Measurements from ENCODE around the gene ZFYVE28.

ZFYVE28 gene

DNA sequence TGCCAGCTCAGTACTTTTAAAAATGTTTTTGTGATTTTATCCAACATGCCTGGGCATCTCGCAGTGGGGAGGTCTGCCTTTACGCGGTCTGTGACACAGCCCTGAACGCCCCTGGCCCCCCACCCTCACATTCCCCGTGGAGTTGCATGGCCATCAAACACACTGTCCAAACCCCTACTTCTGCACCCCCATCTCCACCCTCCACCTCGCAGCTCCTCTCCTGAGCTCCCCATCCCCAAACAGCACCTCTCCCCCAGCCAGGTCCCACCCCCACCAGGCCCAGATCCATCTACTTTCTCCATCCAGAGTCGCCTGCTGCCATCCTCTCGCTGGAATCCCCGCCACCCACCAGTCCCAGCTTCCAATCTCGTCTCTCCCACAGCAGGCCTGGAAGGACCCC, 9.5 kb downstream of the ZFYVE28 start:
- DNase-seq: no peak

DNA sequence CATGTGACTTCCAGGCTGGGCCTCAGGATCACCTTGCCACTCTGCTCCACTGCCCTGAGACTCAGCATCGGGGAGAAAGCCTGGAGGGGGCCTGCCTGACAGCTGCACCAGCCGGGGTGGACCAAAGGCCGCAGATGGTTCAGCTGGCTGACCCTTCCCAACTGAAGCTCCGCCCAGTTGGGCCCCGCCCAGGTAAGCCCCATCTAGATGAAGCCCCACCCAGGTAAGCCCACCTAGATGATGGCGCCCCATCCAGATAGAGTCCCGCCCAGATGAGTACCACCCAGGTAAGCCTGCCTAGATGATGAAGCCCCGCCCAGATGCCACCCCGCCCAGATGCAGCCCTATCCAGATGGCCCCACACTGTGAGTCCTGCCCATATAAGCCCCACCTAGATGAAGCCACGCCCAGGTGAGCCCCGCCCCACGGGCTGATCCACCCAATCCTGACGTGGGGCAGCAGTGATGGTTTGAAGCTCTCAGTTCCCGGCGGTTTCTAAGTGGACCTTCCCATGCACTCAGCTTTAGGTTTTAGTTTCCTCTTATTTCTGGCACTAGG, 10.0 kb downstream of the ZFYVE28 start:
- no peak for DNase-seq

DNA sequence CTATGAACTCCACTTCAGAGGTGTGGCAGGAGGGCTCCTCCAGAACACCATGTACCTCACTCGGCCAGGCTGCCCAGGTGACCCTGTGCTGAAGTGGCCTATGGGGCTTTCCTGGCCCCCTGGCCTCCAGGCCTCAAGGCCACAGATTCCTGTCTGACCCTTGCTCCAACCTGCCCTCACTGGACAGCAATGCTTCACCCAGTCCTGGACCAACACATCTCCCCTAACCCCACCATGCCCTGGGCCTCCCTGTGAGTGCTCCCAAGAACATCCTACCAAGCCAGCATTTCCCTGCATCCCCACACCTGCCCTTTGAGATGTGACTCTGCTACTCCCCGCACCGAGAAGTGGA, 10.5 kb downstream of the ZFYVE28 start:
- DNase-seq: no peak

DNA sequence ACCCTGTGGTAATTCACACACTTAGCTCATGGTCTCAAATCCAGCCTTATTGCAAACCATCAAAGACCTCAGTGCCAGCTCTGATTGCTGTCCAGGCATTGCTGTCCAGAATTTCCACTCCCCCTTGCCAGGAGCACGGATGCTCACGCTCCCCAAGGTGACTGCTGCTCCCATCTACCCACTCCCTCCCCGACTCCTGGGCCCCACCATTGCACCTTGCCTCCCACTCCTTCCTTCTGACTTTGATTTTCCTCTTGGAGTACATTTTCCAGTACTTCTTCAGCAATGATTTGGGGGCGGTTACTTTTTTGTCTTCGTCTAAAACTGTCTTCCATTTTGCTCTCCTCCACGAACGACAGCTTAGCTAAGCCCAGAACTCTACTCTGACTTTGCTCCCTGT, 11.5 kb downstream of the ZFYVE28 start:
- no peak for DNase-seq

DNA sequence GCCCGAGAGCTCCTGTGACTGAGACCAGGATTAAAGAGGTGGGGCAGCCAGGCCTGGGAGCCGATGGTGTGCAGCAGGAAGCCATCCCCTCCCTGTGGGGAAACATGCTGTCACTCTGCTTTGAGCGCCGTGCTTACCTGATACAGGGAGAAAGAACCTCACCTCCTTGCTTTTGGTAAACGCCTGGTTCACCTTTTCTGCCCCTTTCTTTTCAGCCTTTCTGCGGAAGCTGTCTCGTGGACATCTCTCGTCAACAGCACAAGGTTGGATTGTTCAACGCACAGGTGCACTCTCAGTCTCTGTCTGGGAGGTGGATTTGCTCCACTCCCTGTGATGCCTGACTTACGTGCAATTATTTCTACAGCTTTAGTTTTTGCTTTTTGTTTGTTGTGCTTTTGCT, 12.0 kb downstream of the ZFYVE28 start:
- DNase-seq: no peak

DNA sequence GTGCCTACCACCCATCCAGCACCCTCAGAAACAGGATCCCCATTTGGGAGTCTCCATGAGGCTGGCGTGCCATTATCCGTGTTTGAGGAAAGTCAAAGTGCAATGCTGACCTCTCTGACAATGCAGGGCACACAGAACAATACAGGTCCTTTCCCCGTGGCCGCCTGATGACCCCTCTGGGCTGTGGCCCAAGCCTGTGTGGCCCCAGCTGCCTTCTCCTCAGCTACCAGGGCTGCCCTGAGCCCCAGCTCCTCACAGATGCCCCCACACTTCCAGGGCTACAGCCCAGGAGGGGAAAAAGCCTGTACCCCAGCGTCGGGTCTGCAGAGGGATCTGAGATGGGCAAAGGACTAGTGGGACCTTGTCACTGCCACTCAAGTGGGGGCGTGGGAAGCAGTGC, 15.5 kb downstream of the ZFYVE28 start:
- DNase-seq: no peak

DNA sequence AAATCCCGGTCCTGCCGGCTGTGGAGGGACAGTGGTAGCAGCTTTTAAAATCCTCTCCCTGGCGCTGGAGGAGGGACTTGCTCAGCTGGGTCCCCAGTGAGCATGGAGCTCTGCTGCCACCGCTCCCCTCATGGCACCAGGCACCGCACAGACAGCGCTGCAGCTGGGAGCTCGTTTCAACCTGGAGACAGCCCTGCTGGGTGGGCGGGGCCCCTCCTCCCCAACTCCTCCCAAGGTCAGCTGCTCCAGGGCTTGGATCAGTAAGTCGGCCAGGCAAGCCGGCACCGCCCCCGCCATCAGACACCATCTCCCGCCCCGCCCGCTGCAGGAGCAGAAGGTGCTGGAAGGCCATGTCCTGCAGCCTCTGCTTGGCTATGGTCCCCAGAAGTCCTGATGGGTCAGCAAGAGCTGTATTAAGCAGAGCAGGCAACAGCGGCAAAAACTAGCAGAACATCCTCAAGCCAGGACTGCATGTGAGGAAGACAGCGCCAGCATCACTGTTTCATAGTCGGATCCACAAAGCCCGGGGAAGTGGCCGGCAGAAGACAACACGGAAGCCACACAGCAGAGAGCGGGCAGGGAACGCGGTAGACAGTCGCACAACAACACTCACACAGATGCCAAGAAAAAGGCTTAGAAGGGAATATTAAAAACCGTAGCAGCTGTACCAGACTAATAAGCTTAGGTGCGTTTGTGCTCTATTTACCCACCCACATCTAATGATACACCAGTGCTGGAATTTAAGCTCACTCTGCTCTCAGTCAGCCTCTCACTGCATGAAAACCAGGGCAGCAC, 16.2 kb downstream of the ZFYVE28 start:
- peak in 1 of 2 experiments; percentile 16 for DNase-seq

DNA sequence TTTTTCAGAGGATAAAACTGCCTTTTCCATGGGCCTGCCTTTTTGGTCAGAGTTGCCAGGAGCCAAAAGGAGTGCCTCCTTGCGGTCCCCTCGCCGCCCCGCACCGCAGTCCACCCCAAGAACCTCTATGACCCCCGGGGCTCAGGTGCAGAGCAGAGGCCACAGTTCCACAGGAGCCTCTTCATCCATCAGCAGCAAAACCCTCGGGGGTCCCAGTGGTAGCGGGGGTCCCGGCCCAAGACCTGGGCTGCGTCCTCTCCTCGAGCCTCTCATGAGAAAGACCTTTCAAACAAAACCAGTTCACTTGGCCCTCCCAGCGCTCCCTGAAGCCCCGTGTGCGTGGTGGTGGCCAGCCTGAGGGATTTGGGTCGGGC, 16.8 kb downstream of the ZFYVE28 start:
- DNase-seq: no peak

DNA sequence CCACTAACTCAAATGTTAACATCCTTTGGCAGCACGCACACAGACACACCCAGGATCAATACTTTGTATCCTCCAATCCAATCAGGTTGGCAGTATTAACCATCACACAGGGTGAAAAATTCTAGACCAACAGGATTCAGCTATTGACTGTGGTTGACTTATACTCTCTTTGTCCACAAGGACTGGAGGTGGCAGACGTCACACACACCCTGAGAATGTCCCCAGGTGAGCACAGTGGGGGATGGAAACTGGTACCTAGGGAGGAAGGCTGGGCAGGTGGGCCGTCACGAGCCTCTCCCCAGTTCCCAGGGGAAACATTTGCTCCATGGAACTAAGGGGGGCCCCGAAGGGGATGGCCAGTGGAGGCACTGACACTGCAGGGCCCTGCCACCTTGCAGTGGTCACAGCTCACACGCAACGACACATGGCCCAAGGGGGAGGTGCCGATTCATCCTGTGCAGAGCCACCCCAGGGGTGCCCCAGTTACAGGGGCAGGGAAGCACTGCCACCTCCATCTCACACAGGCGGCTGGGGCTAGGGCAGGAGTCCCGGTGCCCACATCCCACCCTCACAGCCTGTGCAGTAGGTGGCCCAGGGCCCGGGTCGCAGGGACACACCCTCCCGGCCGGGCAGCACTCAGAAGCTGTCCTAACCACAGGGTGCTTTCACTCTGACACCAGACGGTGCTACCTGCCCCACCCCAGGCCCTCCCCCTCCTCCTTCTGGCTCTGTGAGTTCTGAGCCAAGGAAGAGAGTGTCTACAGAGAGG, 17.4 kb downstream of the ZFYVE28 start:
- DNase-seq: no peak

DNA sequence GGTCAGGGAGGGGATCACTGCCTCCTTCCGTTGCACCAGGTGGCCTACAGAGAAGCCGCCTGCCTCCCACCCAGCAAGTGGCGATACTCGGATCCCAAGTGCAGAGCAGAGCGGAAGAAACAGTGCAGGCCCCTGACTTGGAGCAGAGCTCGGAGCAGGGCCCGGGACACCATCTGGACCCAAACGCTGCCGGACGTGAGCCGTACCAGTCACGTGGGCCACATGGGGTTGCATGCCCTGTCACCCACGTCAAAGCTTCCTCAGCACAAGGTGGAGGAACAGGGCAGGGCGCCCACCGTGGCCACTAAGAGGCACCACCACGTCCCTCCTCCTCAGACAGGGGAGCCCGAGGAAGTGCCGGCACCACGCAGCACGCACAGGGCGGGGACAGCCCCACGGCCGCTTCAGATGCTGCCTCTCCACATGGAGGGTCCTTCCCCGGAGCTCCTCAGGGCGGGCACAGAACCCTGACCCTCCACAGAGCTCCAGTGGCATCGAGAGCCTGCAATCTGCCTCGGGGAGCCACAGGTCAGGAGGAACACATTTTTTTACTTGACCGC, 18.7 kb downstream of the ZFYVE28 start:
- no peak for DNase-seq

DNA sequence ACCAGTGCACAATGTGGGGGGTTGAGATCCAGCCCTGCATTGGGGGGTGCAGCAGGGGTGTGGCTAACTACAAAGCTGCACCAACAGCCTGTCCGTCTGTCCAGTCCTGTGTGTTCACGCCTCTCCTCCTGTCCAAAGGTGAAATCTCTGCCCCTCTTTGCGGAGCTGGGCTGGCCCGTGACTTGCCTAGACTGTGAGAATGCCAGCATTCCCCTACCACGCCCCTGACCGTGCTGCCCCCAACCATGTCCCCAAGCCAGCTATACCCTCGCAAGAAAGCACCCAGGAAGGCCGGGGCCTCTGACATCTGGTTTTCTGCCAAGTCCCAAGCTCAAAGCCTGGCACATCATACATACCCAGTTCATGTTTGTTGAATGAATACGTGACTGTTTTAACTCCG, 19.2 kb downstream of the ZFYVE28 start:
- DNase-seq: no peak

DNA sequence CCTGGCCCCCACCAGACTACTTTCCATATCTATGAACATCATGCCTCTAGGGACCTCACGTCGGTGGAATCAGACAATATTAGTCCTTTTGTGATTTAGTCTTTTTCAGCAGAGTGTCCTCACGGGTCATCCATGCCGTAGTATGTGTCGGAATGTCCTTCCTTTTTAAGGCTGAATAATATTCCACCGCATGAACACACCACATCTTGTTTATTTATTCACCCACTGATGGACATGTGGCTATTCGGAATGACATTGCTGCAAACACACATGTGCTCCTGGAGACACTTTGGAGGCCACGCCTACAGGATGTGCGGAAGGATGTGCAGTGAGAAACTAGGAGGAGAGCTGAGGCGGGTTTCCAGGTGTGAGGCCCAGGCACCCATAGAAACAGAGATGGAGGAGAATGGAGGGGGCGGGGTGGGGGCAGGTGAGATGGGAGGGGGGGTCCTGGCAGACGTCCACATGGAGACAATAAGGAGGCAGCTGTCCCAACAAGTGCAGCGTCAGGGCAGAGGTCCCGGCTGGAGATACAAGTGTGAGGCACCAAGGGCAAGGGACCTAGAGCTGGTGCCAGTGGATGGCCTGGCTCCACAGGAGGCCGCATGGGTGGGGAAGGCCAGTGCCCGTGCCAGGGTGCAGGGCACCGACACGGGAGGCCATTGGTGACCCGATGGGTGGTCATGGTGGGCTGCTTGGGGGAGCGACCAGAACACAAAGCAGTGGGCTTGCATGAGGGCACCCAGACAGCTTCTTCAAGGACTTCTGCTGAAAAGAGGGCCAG, 20.7 kb downstream of the ZFYVE28 start:
- DNase-seq: no peak

DNA sequence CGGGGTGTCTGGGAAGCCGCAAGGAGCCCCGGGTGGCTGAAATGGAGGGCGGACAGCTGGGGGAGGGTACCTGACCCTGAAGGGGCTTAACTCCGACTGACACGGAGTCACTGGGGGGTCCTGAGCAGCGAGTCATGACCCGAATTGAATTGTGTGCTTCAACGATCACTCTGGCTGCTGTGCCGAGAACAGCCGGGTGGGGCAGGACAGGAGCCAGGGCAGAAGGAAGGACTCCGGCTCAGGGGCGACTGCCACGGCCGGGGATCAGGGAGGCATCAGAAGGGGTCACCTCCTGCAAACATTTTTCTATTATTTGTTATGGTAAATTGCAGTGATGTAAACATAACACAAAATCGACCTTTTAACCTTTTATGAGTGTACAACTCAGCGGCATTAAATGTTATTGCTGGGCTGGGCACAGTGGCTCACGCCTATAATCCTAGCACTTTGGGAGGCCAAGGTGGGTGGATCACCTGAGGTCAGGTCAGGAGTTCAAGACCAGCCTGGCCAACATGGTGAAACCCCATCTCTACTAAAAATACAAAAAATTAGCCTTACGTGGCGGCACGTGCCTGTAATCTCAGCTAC, 21.6 kb downstream of the ZFYVE28 start:
- peak; percentile 19 to 23 for DNase-seq

DNA sequence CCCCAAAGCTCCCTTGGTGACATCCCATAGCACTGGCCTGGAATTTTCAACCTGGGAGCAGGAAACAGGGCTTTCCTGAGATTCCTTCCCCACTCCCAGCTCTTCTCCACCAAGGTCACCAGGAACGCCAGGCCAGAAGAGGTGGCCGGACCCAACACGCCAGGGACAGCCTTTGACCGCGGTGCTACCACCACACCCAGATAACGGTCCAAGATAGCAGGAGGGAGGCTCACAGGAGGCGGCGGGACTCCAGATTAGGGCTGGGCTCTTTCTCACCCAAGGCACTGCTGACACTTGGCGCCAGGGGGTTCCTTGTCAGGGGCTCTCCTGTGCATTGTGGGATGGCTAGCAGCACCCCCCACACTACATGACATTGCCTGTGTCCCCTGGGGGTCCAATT, 22.9 kb downstream of the ZFYVE28 start:
- no peak for DNase-seq

DNA sequence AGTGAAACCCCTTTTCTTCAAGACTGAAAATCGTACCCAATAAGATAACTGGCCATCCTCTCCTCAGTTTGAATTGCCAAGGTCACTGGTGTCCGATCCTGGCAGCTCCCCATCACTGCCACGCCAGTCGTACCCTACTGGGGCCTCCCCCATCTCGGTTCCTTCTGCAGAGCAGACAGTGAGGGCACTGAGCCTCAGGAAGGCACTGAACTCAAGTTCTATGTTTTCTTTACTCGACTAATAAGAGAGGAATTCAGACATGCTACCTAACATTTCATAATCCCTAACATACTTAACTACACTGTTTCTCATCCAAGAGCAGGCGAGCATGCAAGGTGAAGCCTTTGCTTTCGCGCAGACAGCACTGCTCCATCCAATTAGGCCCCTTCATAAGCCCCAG, 23.4 kb downstream of the ZFYVE28 start:
- no peak for DNase-seq

DNA sequence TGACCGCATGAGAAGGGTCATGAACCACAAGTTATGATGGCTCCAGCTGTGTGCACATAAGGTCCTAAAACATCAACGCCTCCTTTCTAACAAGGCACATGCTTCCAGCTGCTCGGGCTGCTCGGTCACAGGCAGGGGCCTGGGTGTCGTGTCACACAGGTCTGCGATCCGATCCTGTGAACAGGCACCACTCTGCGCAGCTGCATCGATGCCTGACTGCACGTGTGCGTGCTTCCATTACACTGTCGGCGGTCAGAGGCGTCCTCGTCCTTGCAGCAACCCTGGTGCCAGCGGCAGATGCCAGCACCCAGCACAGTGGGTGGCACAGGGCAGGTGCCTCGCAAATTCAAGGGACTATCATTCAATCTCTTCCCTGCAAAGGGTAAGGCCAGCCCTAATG, 23.9 kb downstream of the ZFYVE28 start:
- no peak for DNase-seq

DNA sequence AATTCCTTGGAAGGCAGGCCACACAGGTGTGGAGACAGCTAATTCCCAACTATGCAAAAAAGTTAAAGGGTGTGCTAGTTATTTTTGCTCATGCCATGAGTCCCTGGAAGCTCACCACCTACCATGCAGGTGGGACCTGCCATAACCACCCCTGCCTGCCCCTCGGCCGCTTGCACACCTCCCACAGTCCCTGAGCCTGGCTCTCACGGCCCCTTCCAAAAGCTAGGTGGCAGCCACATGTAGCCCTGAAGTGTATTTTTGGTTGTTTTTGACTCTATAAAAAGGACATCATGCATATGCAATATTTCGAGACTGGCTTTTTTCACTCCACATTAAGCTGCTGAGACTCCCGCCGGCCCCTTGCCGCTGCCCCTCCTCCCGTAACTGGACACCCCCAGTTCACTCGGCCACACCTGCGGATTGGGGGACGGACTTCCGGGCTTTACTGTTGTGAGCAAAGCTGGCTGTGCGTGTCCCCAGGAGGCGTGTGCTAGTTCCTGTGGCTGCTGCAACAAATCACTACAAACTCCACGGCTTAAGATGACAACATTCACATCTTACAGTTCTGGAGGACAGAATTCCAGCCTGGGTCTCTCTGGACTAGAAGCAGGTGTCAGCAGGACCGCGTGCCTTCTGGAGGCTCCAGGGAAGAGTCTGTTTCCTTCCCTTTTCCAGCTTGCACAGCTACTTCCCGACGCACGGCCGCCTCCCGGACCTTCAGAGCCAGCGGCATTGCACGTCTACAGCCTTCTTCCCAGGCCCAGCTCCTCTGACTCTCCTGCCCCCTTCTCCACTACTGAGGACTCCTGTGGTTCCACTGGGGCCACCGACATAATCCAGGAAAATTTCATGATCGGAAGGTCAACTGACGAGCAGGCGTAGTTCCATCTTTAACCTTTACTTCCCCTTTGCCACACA, 24.8 kb downstream of the ZFYVE28 start:
- no peak for DNase-seq

DNA sequence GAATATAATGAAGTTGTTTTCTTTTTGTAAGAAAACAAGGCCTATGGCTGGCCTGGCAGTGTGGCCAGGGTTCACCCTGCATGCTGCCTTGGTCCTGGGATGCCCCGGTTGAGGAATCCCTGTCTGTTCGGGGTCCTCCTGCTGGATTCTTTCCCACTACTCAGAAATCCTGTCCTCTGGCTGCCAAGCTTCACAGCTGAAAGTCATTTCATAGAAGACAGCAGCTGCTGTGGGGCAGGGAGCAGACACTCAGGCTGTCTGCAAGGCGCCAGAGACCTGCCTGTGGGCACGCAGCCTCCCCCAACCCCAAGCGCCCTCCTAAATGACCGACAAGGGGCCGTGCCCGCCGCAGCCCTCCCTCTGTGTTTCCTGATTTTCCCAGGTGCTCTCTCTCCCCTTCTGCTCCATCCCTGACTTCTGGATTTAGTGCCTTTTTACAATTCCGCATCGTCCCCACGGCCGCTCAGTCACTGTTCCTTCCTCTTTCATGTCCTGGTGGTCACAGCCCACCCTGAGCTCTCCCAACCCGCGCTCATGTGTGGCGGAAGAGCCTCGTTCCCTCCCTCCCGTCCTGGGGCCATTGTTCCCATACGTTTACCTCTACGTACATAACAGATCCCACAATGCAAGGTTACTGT, 27.5 kb downstream of the ZFYVE28 start:
- DNase-seq: peak; percentile 5 to 13

DNA sequence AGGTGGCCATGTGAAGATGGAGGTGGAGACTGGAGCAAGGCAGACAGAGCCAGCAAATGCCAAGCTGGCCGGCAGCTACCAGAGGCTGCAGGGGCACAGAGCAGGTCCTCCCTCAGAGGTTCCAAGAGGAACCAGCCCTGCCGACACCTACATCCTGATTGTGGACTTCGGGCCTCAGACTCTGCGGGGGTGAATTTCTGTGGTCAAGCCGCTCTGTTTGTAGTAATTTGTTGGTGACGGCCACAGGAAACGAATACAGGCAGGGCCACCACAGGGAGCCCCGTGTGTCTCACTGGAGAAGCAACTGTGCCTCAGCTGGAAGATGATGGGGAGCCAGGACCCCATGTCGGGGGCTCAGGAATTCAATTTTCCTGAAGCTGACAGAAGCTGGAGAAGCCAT, 28.3 kb downstream of the ZFYVE28 start:
- no peak for DNase-seq

DNA sequence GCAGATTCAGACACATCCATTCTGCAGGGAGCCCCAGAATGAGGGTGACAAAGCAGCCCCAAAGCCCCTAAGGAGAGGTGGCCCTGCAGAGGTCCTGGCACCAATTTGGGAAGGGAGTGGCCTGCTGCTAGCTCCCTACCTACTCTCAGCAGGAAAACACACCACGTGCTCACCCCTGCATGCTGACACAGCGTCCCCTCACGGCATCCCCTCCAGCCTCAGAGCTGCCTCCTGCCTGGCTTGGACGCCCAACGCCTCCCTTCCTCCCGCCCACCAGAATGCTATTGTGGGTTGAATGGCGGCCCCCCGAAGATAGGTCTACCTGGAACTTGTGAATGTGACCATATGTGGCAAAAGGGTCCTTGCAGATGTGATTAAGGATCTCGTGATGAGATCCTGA, 28.8 kb downstream of the ZFYVE28 start:
- no peak for DNase-seq

All from Kasumi-1 (cell line).